ENCODE data around the gene OSBPL5. TPM values are rescaled to one million over a fixed set of nuclear protein-coding genes. Genes with fewer than 3 reads are reported as not detected.

The OSBPL5 gene
- total RNA-seq, 1 donor from 2014 or later: 88.4 TPM

- H3K4me1 ChIP-seq: peaks cover 69% of the 10 kb centered on the region
- no peaks in the 10 kb centered on the region for H3K27me3 ChIP-seq
- no peak for DNase-seq (ENCODE audit: extremely low spot score in 2 of 2)
- TF ChIP-seq CTCF (IDR thresholded peaks at IDR 0.05) (no peak), POLR2AphosphoS5 (IDR thresholded peaks at IDR 0.05; ENCODE audit: insufficient read depth in 1 of 2, low read depth in 1 of 2) (no peak), POLR2A (IDR thresholded peaks at IDR 0.05) (no peak)
- no peak overlapping the region for H3K4me3 ChIP-seq
- intact Hi-C loops (cut with DNase I): no loop called here
- H3K36me3 ChIP-seq: no peaks in the 10 kb centered on the region
- no peaks in the 10 kb centered on the region for H3K9me3 ChIP-seq
- no peak overlapping the region for H3K27ac ChIP-seq
Measured at GRCh38 chr11:3134651-3135480, 30.2 kb downstream of the OSBPL5 start.

- no peaks in the 10 kb centered on the region for H3K27me3 ChIP-seq
- no peak for TF ChIP-seq POLR2A (IDR thresholded peaks at IDR 0.05)
- no peak for TF ChIP-seq POLR2AphosphoS5 (IDR thresholded peaks at IDR 0.05; ENCODE audit: insufficient read depth in 1 of 2, low read depth in 1 of 2)
- TF ChIP-seq CTCF (IDR thresholded peaks at IDR 0.05): no peak
- no peak overlapping the region for H3K27ac ChIP-seq
- no peaks in the 10 kb centered on the region for H3K36me3 ChIP-seq
- no peak for DNase-seq (ENCODE audit: extremely low spot score in 2 of 2)
- intact Hi-C loops (cut with DNase I): no loop called here
- H3K9me3 ChIP-seq: no peaks in the 10 kb centered on the region
- peaks cover 66% of the 10 kb centered on the region for H3K4me1 ChIP-seq
- H3K4me3 ChIP-seq: no peak overlapping the region
Measured at GRCh38 chr11:3134218-3134621, 30.9 kb downstream of the OSBPL5 start.

- TF ChIP-seq POLR2A (IDR thresholded peaks at IDR 0.05) (no peak), CTCF (IDR thresholded peaks at IDR 0.05) (no peak), POLR2AphosphoS5 (IDR thresholded peaks at IDR 0.05; ENCODE audit: insufficient read depth in 1 of 2, low read depth in 1 of 2) (no peak)
- intact Hi-C loops (cut with DNase I): no loop called here
- DNase-seq (ENCODE audit: extremely low spot score in 2 of 2): no peak
- no peak overlapping the region for H3K27ac ChIP-seq
- no peaks in the 10 kb centered on the region for H3K36me3 ChIP-seq
- H3K9me3 ChIP-seq: no peaks in the 10 kb centered on the region
- no peaks in the 10 kb centered on the region for H3K27me3 ChIP-seq
- H3K4me1 ChIP-seq: peaks cover 60% of the 10 kb centered on the region
- H3K4me3 ChIP-seq: no peak overlapping the region
Measured at GRCh38 chr11:3133261-3134217, 31.6 kb downstream of the OSBPL5 start.

DNA sequence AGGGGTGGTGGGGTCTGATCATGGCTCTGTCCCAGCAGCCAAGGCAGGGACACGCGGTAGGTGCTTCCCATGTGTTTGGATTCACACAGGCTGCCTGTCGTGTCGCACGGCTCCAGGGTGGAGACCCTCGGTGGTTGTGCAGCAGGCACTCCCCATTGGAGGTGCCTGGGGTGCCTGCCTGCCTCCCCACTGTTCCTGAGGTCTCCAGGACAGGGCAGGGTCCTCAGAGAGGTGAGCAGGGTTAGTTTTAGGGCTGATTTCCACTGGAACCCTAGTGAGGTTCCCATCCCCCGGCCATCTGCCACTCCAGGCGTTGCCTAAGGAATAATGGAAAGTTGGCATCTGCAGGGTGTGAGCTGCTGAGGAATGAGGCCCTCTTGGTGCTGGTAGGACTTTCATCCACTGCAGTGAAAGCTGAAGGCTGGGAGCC, 32.3 kb downstream of the OSBPL5 start:
- TF ChIP-seq POLR2A (IDR thresholded peaks at IDR 0.05) (no peak), CTCF (IDR thresholded peaks at IDR 0.05) (no peak), POLR2AphosphoS5 (IDR thresholded peaks at IDR 0.05; ENCODE audit: insufficient read depth in 1 of 2, low read depth in 1 of 2) (no peak)
- intact Hi-C loops (cut with DNase I): no loop called here
- Histone ChIP-seq H3K4me1 (peaks cover 53% of the 10 kb centered on the region), H3K27me3 (no peaks in the 10 kb centered on the region), H3K36me3 (no peaks in the 10 kb centered on the region), H3K9me3 (no peaks in the 10 kb centered on the region), H3K4me3 (no peak overlapping the region), H3K27ac (no peak overlapping the region)
- no peak for DNase-seq (ENCODE audit: extremely low spot score in 2 of 2)
